Astrocyte (in vitro differentiated cells and primary cell): ENCODE results near the gene RASL12.

Source experiments
- CTCF ChIP-seq: IDR thresholded peaks from 2 replicates; pipeline ENCODE4 v1.5.1; 2011; ENCODE audit warnings: low read depth, mild to moderate bottlenecking, inconsistent platforms, low read length, moderate library complexity; ENCODE audit not compliant: insufficient read depth
- EZH2 ChIP-seq: IDR thresholded peaks from 2 replicates; pipeline ENCODE4 v1.6.1; 2012; ENCODE audit warnings: mild to moderate bottlenecking, low read length, inconsistent platforms; ENCODE audit not compliant: insufficient read depth

- no peak for TF ChIP-seq CTCF
- TF ChIP-seq EZH2: no peak
Observed at GRCh38 chr15:65087873-65088642, 20.3 kb upstream of the RASL12 start.
